K562 (cell line): Measurements from ENCODE around the gene IRX2. TPM values are rescaled to one million over a fixed set of nuclear protein-coding genes. Genes with fewer than 3 reads are reported as not detected.

Experiments used
- ATAC-seq: fragments of 200-7000 bp; cut with Tn5 transposase; 3 replicates; pipeline ENCODE4 v1.9.1; 2020; ENCODE audit warnings: moderate library complexity
- BruUV-seq: library from RNA; stranded (reverse); fragments of 400-500 nt; replicated peaks from 2 replicates; lab custom pipeline; 2021; lab: Mats Ljungman, UMichigan
- CTCF ChIA-PET: fragments of 300-600 bp; formaldehyde crosslinking; extraction: SDS; loops from one replicate; lab custom pipeline; 2021; ENCODE audit warnings: low intra/inter-chr PET ratio; lab: Yijun Ruan, JAX
- POLR2A ChIA-PET: fragments of 300-600, 350-650 bp; sonication (Branson Sonifier 250); formaldehyde crosslinking; extraction: SDS; loops from one replicate; lab custom pipeline; 2021; ENCODE audit warnings: antibody characterized with exemption, inconsistent platforms; lab: Yijun Ruan, JAX
- DNase-seq, 4 experiments: peaks; one replicate each; pipeline versions ENCODE4 v3.0.0 to v3.0.0-alpha.2; 2011 to 2018; ENCODE audit warnings: low spot score in 3 of 4, mixed read lengths in 3 of 4; ENCODE audit errors: extremely low read depth in 1 of 4
- FAIRE-seq: peaks from 2 replicates; lab custom pipeline; 2011; peaks lifted over from hg19 to GRCh38; lab: Jason Lieb, UNC
- H2AFZ ChIP-seq: 2 replicates; pipeline ENCODE4 v1.6.0; 2011; ENCODE audit warnings: low read depth, low read length, control low read depth, inconsistent platforms
- H3K27ac ChIP-seq: fragments of 200-600 bp; 3 replicates; pipeline ENCODE4 v1.8.0; 2011; ENCODE audit warnings: low read depth, mild to moderate bottlenecking, control low read depth, inconsistent platforms, low read length, moderate library complexity, mixed read lengths; ENCODE audit errors: extremely low read depth
- H3K27me3 ChIP-seq, 2 experiments: fragments of 300-600 bp in 1 of 2; 2 replicates in 1 of 2; 3 replicates in 1 of 2; pipeline versions ENCODE4 v1.6.0 to v1.8.0; 2011; ENCODE audit warnings: inconsistent platforms in 2 of 2, low read length in 2 of 2, mild to moderate bottlenecking in 1 of 2, mixed read lengths in 1 of 2, moderate library complexity in 1 of 2; ENCODE audit not compliant: control insufficient read depth in 2 of 2, insufficient read depth in 2 of 2
- H3K36me3 ChIP-seq: fragments of 300-600 bp; 3 replicates; pipeline ENCODE4 v1.8.0; 2011; ENCODE audit warnings: mild to moderate bottlenecking, low read length, inconsistent platforms; ENCODE audit not compliant: control insufficient read depth, insufficient read depth
- H3K4me1 ChIP-seq, 2 experiments: fragments of 200-600 bp in 1 of 2; replicated peaks in 1 of 2; 2 replicates in 1 of 2; 3 replicates in 1 of 2; pipeline versions ENCODE4 v1.5.1 to v1.8.0; 2011; ENCODE audit warnings: inconsistent platforms in 2 of 2, low read length in 2 of 2, mild to moderate bottlenecking in 1 of 2, mixed read lengths in 1 of 2, moderate library complexity in 1 of 2; ENCODE audit not compliant: control insufficient read depth in 2 of 2, insufficient read depth in 2 of 2
- H3K4me2 ChIP-seq: 2 replicates; pipeline ENCODE4 v1.6.1; 2011; ENCODE audit warnings: low read length, control low read depth, inconsistent platforms, mixed read lengths; ENCODE audit not compliant: insufficient read depth
- H3K4me3 ChIP-seq: fragments of 200-600 bp; sonication (generic), shearing (Covaris generic); 2 replicates; pipeline ENCODE4 v1.5.1; 2016; ENCODE audit warnings: control low read depth, inconsistent platforms
- H3K79me2 ChIP-seq: fragments of 200-600 bp; 3 replicates; pipeline ENCODE4 v1.8.0; 2011; ENCODE audit warnings: low read length, inconsistent platforms; ENCODE audit not compliant: control insufficient read depth, insufficient read depth
- H3K9ac ChIP-seq, 2 experiments: 2 replicates each; pipeline versions ENCODE4 v1.6.0 to v1.6.1; 2011; ENCODE audit warnings: low read depth in 2 of 2, low read length in 2 of 2, control low read depth in 1 of 2, inconsistent platforms in 1 of 2, mild to moderate bottlenecking in 1 of 2, mixed read lengths in 1 of 2; ENCODE audit not compliant: insufficient read depth in 1 of 2
- H3K9me1 ChIP-seq: one replicate; pipeline ENCODE4 v1.6.0; 2011; ENCODE audit warnings: inconsistent platforms, mild to moderate bottlenecking, low read length, moderate library complexity; ENCODE audit not compliant: control insufficient read depth, insufficient read depth
- H3K9me3 ChIP-seq: replicated peaks from 2 replicates; pipeline ENCODE4 v1.5.1; 2011; ENCODE audit warnings: low read depth, low read length, inconsistent platforms; ENCODE audit not compliant: control insufficient read depth, insufficient read depth
- H4K20me1 ChIP-seq: replicated peaks from 2 replicates; pipeline ENCODE4 v1.6.1; 2011; ENCODE audit warnings: low read length, inconsistent platforms, mixed read lengths; ENCODE audit not compliant: control insufficient read depth, insufficient read depth
- EP300 ChIP-seq: IDR thresholded peaks from 2 replicates; pipeline ENCODE4 v1.6.1; 2012; ENCODE audit warnings: low read length, improper control_type of control experiment
- NR2F6 ChIP-seq: fragments of 450-650 bp; formaldehyde crosslinking; IDR thresholded peaks from 2 replicates; pipeline ENCODE4 v1.4.0; 2020; ENCODE audit warnings: mild to moderate bottlenecking
- PPARD ChIP-seq: fragments of 250-450 bp; sonication (Bioruptor Pico); IDR thresholded peaks from 2 replicates; pipeline ENCODE4 v1.8.0; 2022; ENCODE audit warnings: inconsistent platforms, mild to moderate bottlenecking, moderate library complexity
- ZNF224 ChIP-seq: sonication (generic); formaldehyde crosslinking; IDR thresholded peaks from 2 replicates; pipeline ENCODE4 v1.8.0; 2022; ENCODE audit warnings: mild to moderate bottlenecking, missing genetic modification reagents
- ZNF3 ChIP-seq: fragments of 250-450 bp; sonication (Bioruptor Pico); IDR thresholded peaks from 2 replicates; pipeline ENCODE4 v1.5.0; 2021; ENCODE audit warnings: mild to moderate bottlenecking, moderate library complexity
- ZNF79 ChIP-seq: fragments of 250-450 bp; sonication (Bioruptor Pico); IDR thresholded peaks from 2 replicates; pipeline ENCODE4 v1.4.0; 2020; ENCODE audit warnings: low read depth, mild to moderate bottlenecking, moderate library complexity
- WGBS: fragments of 100-300 bp; shearing (Covaris generic); methylation state at CpG from one replicate; pipeline ENCODE4 v1.1.6; 2016; ENCODE audit warnings: low coverage, mixed read lengths; ENCODE audit not compliant: insufficient coverage; ENCODE audit errors: missing lambda C conversion rate; 5-methylcytosine and 5-hydroxymethylcytosine counted together
- in situ Hi-C: fragments of 300-500 bp; cut with MboI; formaldehyde crosslinking; loops from 4 replicates; pipeline ENCODE4 v1.15.0; 2018; ENCODE audit warnings: inconsistent platforms, mixed read lengths
- intact Hi-C: fragments of 100-400 bp; cut with micrococcal nuclease; formaldehyde crosslinking; loops from 2 replicates; pipeline ENCODE4 v1.14.2; 2022
- polyA plus RNA-seq, 8 experiments: library from polyadenylated mRNA; depleted of rRNA in 4 of 8; stranded (reverse) in 5 of 8; unstranded in 3 of 8; fragments of >200 nt; fragmentation: Nextera tagmentation in 2 of 8; fragmentation: Illumina TruSeq in 1 of 8; extraction: Ambion mirVana in 2 of 8; extraction: Trizol in 1 of 8; gene quantifications; 2 replicates each; pipeline versions ENCODE4 v1.2.1 to v1.2.3, GENCODE V29; 2011 to 2014; ENCODE audit warnings: inconsistent platforms in 1 of 8, missing spikeins in 1 of 8
- total RNA-seq, 7 experiments: library from RNA; depleted of rRNA in 6 of 7; stranded (reverse); fragments of >200 nt in 6 of 7; fragmentation: Illumina TruSeq in 2 of 7; extraction: Trizol in 2 of 7; gene quantifications; 2 replicates each; pipeline versions ENCODE4 v1.2.1 to v1.2.3, GENCODE V29; 2011 to 2021; ENCODE audit warnings: low replicate concordance in 1 of 7
- TF ChIP-seq, protein P1 (sequence below), 2 experiments: fragments of 450-650 bp in 1 of 2; sonication (generic) in 1 of 2; formaldehyde crosslinking in 1 of 2; IDR thresholded peaks; 2 replicates each; pipeline versions ENCODE4 v1.7.1 to v1.9.0; 2016 to 2022; ENCODE audit warnings: inconsistent platforms in 1 of 2, mild to moderate bottlenecking in 1 of 2, missing genetic modification reagents in 1 of 2
- TF ChIP-seq, protein P2 (sequence below): fragments of 450-650 bp; formaldehyde crosslinking; IDR thresholded peaks from 2 replicates; pipeline ENCODE4 v1.4.0; 2020; ENCODE audit warnings: mild to moderate bottlenecking, moderate library complexity

The IRX2 gene
- total and polyA plus RNA-seq, 9 of the 15 experiments (the other 6 are each of a cell fraction or from before 2014, with no cell fraction given) = 0.13 TPM; not detected in 8

DNA sequence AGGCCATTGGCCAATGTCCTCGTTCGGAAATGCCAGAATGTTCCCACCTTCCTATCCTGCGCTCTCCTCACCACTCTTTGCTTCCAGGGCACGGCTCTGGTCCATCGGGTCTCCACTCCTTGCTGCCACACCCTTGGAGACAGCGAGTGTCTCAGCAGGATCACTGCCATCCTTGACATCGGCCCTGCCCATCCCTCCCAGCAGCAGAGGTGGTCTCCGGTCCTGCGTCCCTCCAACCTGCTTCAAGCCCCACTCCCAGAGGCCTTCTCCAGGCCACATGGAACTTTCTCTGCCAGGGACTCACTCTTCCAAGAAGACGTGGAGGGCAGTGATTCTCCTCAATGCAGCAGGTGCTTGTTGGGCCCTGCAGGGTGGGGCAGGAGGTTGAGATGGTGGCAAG is 42.7 kb downstream of the IRX2 start:
- Histone ChIP-seq H3K27me3 (peaks cover 14 to 54% of the 10 kb centered on the region in 2 experiments), H3K79me2 (no peaks in the 10 kb centered on the region), H3K9ac (no peak overlapping the region; a peak in 1 of 4 replicates), H3K9me3 (no peaks in the 10 kb centered on the region), H3K4me3 (no peak overlapping the region), H3K4me1 (no peaks in the 10 kb centered on the region), H4K20me1 (0 out of 2 replicates have a peak, but pooled peaks cover 2% of the 10 kb centered on the region), H3K9me1 (no peaks in the 10 kb centered on the region), H2AFZ (no peak overlapping the region), H3K4me2 (no peak overlapping the region), H3K36me3 (no peaks in the 10 kb centered on the region), H3K27ac (no peak overlapping the region)
- TF ChIP-seq EP300 = no peak
- TF ChIP-seq ZNF224 (CRISPR knock-in tag) = no peak
- no peak for TF ChIP-seq ZNF79 (CRISPR knock-in tag)
- TF ChIP-seq, protein P1, sequence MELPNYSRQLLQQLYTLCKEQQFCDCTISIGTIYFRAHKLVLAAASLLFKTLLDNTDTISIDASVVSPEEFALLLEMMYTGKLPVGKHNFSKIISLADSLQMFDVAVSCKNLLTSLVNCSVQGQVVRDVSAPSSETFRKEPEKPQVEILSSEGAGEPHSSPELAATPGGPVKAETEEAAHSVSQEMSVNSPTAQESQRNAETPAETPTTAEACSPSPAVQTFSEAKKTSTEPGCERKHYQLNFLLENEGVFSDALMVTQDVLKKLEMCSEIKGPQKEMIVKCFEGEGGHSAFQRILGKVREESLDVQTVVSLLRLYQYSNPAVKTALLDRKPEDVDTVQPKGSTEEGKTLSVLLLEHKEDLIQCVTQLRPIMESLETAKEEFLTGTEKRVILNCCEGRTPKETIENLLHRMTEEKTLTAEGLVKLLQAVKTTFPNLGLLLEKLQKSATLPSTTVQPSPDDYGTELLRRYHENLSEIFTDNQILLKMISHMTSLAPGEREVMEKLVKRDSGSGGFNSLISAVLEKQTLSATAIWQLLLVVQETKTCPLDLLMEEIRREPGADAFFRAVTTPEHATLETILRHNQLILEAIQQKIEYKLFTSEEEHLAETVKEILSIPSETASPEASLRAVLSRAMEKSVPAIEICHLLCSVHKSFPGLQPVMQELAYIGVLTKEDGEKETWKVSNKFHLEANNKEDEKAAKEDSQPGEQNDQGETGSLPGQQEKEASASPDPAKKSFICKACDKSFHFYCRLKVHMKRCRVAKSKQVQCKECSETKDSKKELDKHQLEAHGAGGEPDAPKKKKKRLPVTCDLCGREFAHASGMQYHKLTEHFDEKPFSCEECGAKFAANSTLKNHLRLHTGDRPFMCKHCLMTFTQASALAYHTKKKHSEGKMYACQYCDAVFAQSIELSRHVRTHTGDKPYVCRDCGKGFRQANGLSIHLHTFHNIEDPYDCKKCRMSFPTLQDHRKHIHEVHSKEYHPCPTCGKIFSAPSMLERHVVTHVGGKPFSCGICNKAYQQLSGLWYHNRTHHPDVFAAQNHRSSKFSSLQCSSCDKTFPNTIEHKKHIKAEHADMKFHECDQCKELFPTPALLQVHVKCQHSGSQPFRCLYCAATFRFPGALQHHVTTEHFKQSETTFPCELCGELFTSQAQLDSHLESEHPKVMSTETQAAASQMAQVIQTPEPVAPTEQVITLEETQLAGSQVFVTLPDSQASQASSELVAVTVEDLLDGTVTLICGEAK (IDR thresholded peaks at IDR 0.05) = no peak
- TF ChIP-seq, protein P1 (CRISPR knock-in tag; IDR thresholded peaks at IDR 0.05) = no peak
- TF ChIP-seq ZNF3 (CRISPR knock-in tag) = no peak
- TF ChIP-seq PPARD (CRISPR knock-in tag) = no peak
- no peak for TF ChIP-seq NR2F6 (CRISPR knock-in tag)
- TF ChIP-seq, protein P2, sequence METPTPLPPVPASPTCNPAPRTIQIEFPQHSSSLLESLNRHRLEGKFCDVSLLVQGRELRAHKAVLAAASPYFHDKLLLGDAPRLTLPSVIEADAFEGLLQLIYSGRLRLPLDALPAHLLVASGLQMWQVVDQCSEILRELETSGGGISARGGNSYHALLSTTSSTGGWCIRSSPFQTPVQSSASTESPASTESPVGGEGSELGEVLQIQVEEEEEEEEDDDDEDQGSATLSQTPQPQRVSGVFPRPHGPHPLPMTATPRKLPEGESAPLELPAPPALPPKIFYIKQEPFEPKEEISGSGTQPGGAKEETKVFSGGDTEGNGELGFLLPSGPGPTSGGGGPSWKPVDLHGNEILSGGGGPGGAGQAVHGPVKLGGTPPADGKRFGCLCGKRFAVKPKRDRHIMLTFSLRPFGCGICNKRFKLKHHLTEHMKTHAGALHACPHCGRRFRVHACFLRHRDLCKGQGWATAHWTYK = no peak
- CTCF ChIA-PET = no interaction called here
- no TSS peak for BruUV-seq
- DNase-seq (no peak), ATAC-seq (no peak), FAIRE-seq (no peak)
- POLR2A ChIA-PET = no interaction called here
- WGBS = 0% methylated on average over 10 of the region's 10 CpGs
- intact Hi-C loops (no loop called here), in situ Hi-C loops (no loop called here)
